HG03378 (cell line): ENCODE measurements around the gene NFATC3.
"Not testable (repeated sequence)": the region's sequence is repeated elsewhere in the genome, so short reads cannot be mapped to it uniquely, and the experiment has no call there.

ENCODE experiments used
- ATAC-seq: cut with Tn5 transposase; IDR thresholded peaks from one replicate; pipeline ENCODE4 v1.9.1; 2021; ENCODE audit warnings: mild to moderate bottlenecking, moderate library complexity; ENCODE audit not compliant: unreplicated experiment

Gene NFATC3

DNA sequence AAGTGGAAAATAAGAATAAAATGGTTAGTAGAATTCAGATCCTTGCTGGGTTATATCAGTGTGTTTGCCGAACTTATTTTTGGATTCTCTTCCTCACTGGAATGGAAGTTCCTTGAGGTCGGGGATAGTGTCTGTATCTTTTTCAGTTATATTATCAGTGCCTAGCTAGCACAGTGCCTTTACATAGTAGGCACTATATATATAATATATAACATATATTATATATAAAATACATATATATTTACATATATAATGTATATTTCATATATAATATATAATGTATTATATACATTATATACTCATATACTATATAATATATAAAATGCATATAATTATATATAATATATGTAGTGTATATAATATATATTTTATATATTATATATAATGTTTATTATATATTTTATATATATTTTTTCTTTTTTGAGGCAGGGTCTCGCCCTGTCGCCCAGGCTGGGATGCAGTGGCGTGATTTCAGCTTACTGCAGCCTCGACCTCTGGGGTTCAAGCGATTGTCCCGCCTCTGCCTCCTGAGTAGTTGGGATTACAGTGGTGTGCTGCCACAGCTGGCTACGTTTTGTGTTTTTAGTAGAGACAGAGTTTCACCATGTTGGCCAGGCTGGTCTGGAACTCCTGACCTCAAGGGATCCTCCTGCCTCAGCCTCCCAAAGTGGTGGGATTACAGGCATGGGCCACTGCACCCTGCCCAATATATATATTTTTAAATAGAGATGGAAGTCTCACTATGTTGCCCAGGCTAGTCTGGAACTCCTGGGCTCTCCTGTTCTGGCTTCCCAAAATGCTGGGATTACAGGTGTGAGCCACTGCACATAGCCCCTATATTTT is 3.2 kb downstream of the NFATC3 start:
- ATAC-seq: no peak

GRCh38 chr16:68089067-68089466 is 3.9 kb downstream of the NFATC3 start:
- no peak for ATAC-seq

- no peak for ATAC-seq
Observed at GRCh38 chr16:68090130-68090529, 5.0 kb downstream of the NFATC3 start.

DNA sequence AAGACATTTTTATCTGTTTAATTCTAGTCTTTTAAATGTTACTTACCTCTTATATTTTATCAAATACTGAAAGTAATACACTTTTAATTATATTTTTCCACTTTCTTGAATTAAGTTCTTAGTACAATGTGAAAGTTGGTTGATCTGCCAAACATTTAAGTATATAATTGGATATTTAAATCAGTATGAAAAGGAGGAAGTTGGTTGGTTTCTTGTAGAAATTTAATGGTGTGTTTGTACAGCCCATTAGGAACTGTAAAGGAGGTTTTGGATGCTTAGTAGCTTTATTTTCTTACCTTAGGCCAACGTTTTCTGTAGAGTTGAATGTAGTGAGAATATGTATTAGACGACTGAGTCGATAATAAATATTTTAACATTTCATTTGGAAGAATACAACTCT is 5.4 kb downstream of the NFATC3 start:
- no peak for ATAC-seq

DNA sequence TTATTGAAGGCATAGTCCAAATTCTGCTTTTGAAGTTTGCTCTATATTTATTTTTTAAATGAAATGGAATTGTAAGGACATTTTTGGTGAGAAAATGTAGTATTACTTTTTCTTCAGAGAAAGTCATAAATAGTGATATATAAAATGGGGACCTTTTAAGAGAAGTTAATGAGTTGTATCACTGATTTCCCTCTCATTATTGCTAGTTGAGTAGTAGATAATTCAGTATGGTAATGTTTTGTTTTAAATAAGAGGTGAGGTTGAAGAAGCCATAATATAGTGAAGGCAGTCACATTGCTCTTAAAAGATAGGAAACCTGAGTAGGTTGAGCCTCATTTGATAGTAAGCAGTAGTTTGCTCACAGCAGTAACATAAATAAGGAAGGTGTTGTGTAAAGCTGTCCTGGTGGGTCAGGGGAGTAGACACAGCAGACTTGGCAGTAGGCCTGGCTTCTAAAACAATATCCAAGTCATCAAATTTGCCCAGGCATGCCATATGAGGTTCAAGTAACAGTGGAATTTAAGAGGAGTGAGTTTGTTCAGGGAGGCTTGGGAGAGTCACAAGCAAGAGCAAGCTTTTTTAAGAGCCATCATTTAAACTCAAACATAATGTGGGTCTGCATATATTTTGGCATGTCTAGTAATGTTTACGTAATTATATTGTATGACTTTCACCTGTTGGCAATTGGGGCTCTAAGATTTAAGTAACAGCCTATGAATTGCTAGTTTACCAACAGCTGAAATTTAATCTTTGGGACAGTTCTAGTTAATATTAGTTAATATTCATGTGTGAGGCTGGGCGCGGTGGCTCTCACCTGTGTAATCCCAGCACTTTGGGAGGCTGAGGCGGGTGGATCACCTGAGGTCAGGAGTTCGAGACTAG is 6.5 kb downstream of the NFATC3 start:
- no peak for ATAC-seq

GRCh38 chr16:68092275-68092674 is 7.1 kb downstream of the NFATC3 start:
- not testable (repeated sequence) for ATAC-seq

DNA sequence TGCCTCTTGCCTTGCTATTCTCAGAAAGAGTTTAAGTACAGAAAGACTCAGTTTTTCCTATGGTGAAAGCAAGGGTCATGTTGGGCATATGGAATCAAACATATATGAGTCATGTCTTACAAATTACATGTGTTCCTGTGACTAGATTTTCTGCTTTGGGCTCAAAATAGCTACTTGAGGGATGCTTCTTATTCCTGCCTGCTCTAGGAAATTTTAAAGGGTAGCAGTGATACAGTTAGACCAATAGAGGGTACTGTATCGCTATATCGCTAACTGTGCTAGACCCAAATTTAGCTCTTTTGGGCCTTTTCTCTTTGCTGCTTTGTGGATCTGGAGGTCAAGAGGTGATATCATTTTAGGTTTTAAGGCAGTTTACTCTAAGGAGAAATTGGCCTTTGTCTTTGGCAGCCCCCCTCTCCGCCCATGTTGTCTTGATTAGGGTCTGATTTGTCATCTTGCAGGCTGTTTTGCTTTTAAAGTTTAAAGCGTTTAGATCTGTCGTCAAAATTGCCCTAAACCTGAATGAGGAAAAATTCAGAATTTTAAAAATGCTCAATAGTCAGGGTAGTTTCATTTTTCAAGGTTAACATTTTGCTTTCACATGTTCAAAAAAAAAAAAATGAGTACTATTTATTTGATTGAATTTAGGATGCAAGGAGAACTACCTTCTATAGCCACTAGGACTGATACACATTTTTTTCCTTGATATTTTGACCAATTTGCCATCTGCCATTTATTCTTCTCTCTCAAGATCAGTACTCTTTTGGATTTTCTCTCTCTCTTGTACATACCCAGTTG is 8.8 kb downstream of the NFATC3 start:
- no peak for ATAC-seq

GRCh38 chr16:68094614-68094934 is 9.4 kb downstream of the NFATC3 start:
- no peak for ATAC-seq

GRCh38 chr16:68096491-68096890 is 11.3 kb downstream of the NFATC3 start:
- no peak for ATAC-seq

DNA sequence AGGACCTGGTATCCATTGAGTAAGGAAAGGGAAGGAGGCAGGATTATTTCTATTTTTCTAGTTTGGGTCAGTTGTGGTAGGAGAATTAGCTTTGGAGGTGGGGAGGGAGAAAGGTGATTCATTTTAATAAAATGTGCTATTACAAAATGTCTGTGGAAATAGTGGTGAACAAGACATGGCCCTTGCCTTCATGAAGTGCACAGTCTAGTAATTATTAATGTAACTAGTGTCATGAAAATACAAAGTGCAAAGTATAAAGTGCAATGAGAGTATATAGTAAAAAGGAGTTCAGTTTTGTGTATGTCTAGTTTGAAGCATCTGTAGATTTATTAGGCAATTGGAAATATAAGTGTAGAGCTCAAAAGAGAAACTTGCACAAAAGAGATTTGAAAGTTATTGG is 11.9 kb downstream of the NFATC3 start:
- no peak for ATAC-seq

GRCh38 chr16:68097895-68098294 is 12.7 kb downstream of the NFATC3 start:
- no peak for ATAC-seq

GRCh38 chr16:68100488-68100887 is 15.3 kb downstream of the NFATC3 start:
- ATAC-seq: no peak

DNA sequence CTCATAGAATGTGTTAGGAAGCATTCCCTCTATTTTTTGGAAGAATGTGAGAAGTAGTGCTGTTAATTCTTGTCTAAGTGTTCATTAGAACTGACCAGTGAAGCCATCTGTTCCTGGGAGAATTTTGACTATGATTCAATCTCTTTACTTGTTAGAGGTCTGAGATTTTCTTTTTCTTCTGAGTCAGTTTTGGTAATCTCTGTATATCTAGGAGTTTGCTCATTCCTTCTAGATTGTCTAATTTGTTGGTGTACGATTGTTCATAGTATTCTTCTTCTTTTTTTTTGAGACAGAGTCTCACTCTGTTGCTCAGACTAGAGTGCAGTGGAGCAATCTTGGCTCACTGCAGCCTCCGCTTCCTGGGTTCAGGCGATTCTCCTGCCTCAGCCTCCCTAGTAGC is 20.4 kb downstream of the NFATC3 start:
- ATAC-seq: no peak

GRCh38 chr16:68107230-68107928 is 22.2 kb downstream of the NFATC3 start:
- not testable (repeated sequence) for ATAC-seq

- ATAC-seq: not testable (repeated sequence)
Observed at GRCh38 chr16:68109156-68109555, 24.0 kb downstream of the NFATC3 start.

DNA sequence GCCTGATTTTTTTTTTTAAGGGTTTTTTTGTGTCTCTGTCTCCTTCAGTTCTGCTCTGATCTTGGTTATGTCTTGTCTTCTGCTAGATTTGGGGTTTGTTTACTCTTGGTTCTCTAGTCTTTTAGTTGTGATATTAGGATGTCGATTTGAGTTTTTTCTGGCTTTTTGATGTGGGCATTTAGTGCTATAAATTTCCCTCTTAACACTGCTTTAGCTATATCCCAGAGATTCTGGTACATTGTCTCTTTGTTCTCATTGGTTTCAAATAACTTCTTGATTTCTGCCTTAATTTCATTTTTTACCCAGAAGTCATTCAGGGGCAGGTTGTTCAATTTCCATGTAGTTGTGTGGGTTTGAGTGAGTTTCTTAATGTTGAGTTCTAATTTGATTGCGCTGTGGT is 25.4 kb downstream of the NFATC3 start:
- ATAC-seq: not testable (repeated sequence)

DNA sequence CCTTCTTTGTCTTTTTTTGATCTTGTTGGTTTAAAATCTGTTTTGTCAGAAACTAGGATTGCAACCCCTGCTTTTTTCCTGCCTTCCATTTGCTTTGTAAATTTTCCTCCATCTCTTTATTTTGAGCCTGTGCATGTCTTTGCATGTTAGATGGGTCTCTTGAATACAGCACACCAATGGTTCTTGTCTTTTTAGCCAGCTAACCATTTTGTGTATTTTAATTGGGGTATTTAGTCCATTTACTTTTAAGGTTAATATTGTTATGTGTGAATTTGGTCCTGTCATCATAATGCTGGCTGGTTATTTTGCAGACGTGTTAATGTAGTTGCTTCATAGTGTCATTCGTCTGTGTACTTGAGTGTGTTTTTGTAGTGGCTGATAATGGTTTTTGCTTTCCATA is 26.2 kb downstream of the NFATC3 start:
- no peak for ATAC-seq

GRCh38 chr16:68113059-68113761 is 28.0 kb downstream of the NFATC3 start:
- ATAC-seq: no peak

- ATAC-seq: no peak
Observed at GRCh38 chr16:68113765-68114240, 28.6 kb downstream of the NFATC3 start.

- not testable (repeated sequence) for ATAC-seq
Observed at GRCh38 chr16:68114939-68115338, 29.8 kb downstream of the NFATC3 start.
